HUDEP-2 (cell line): ENCODE data around the gene DUSP9.

ENCODE experiments used
- DNase-seq, 76 experiments: peaks; one replicate each; lab custom pipeline; 2025; ENCODE audit not compliant: unreplicated experiment in 76 of 76; lab: John Stamatoyannopoulos, UW

The DUSP9 gene

DNA sequence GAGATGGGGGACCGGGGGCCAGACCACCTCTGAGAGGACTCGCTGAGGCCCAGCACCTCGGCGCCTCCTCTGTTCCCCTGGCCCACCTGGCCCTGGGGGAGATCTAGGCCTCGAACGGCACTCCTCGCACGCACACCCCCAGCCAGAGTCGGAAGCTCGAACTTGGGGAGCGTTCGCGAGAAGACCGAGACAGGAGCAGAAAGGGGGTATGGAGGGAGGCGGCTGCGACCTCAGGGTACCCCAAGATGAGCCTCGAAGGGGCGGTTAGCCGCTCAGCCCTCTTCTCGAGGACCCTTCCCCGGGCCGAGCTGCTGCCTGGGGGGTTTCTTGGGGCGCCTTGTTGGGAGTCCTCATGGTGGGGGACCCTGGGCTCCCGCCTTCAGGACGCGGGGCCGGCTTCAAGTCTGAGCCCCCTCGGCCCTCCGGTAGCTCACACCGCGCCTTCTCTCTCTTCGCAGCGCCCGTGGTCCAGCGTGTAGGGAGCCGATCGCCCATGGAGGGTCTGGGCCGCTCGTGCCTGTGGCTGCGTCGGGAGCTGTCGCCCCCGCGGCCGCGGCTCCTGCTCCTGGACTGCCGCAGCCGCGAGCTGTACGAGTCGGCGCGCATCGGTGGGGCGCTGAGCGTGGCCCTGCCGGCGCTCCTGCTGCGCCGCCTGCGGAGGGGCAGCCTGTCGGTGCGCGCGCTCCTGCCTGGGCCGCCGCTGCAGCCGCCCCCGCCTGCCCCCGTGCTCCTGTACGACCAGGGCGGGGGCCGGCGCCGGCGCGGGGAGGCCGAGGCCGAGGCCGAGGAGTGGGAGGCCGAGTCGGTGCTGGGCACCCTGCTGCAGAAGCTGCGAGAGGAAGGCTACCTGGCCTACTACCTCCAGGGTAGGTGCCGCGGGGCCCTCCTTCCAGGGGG is 706 bp downstream of the DUSP9 start:
- DNase-seq = no peak

GRCh38 chrX:153648358-153649177 is 1.6 kb downstream of the DUSP9 start:
- DNase-seq = no peak

DNA sequence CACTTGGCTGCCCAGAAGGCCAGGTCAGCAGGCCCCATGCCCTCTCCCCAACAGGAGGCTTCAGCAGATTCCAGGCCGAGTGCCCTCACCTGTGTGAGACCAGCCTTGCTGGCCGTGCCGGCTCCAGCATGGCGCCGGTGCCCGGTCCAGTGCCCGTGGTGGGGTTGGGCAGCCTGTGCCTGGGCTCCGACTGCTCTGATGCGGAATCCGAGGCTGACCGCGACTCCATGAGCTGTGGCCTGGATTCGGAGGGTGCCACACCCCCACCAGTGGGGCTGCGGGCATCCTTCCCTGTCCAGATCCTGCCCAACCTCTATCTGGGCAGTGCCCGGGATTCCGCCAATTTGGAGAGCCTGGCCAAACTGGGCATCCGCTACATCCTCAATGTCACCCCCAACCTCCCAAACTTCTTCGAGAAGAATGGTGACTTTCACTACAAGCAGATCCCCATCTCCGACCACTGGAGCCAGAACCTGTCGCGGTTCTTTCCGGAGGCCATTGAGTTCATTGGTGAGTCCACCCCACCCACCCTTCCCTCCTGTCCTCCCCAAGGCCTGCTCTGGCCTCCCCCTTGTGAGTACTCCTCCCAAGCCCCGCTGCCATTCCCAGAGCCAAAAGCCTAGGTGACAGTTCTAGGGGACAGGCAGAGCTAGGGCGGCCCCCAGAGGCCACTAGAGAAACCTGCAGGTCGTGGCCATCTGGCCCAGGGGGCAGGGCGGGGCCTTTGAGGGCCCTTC is 2.3 kb downstream of the DUSP9 start:
- DNase-seq = peak in 30 of 76 experiments; percentile 0 to 44 (median 10)

- DNase-seq = no peak
These were observed 3.1 kb downstream of the DUSP9 start for GRCh38 chrX:153649915-153650782.

GRCh38 chrX:153650959-153651358 is 4.0 kb downstream of the DUSP9 start:
- no peak for DNase-seq

- peak in 5 of 76 experiments; percentile 2 to 15 (median 3) for DNase-seq
These were observed 4.6 kb downstream of the DUSP9 start for GRCh38 chrX:153651540-153652079.

GRCh38 chrX:153653556-153653955 is 6.6 kb downstream of the DUSP9 start:
- DNase-seq = no peak

DNA sequence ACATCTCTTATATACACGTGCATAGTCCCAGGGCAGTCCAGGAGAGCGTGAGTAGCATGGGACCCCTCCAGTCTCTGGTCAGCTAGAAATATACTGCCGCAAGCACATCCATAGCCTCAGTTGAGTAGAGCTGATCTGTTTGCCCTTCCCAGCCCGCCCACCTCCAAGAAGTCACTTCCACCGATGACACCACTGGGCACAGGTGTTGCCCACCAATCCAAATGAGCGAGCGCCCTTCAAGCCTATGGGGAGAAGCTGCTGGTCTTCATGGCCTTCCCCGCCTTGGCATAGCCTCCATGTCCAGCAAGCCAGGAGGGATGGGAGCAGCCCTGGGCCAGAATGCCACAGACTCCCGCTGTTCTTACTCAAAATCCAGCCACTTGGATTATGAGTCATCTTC is 10.2 kb downstream of the DUSP9 start:
- no peak for DNase-seq

DNA sequence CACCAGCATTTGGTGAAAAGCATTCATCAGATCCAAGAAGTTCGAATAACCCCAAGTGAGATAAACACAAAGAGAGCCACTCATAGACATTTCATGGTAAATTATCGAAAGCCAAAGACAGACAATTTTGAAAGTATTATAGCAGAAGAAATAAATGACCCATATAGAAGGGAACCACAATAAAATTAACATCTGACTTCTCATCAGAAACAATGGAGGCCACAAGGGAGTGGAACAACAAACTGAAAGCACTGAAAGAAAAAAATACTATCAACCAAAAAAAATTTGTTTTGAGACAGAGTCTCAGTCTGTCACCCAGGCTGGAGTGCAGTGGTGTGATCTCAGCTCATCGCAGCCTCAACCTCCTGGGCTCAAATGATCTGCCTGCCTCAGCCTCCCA is 12.3 kb downstream of the DUSP9 start:
- DNase-seq = no peak

- peak in 35 of 76 experiments; percentile 1 to 40 (median 17) for DNase-seq
These were observed 15.3 kb downstream of the DUSP9 start for GRCh38 chrX:153662266-153662665.

- no peak for DNase-seq
These were observed 18.8 kb downstream of the DUSP9 start for GRCh38 chrX:153665726-153666306.

- no peak for DNase-seq
These were observed 20.4 kb downstream of the DUSP9 start for GRCh38 chrX:153667281-153667955.

GRCh38 chrX:153667956-153668396 is 21.0 kb downstream of the DUSP9 start:
- peak in 68 of 76 experiments; percentile 1 to 75 (median 54) for DNase-seq

DNA sequence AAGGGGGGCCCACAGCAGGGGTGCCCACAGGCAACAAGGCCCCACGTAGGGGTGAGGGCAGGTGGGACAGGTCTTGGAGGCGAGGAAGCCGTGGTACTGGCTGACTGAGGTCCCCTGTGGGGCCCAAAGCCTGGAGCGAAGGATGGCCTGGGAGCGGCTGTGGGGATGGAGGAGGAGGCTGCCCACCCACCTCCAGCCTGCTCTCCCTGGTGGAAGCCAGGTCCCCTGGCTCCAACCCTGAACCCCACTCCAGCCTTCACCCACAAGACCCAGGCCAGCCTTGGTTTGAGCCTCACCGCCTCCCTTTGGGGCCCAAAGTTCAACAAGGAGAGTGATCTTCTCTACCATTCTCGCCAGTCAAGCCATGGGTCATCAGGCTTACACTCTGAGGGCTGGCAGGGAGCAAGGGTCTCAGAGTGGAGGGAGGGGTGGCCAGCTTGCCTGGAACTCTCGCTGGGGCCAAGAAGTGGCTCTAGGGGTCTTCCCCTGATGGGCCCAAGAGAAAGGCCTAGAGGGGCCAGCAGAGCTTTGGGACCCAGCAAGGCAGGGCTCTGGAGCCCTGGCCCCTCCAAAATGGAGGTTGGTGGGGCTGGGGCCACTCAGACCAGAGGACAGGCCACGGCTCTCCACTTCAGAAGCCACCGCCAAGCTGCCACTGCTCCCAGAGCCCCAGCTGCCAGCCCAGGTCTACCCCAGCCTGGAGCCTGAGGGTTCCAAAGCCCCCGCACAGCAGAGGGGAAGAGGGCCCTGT is 21.6 kb downstream of the DUSP9 start:
- DNase-seq = no peak

DNA sequence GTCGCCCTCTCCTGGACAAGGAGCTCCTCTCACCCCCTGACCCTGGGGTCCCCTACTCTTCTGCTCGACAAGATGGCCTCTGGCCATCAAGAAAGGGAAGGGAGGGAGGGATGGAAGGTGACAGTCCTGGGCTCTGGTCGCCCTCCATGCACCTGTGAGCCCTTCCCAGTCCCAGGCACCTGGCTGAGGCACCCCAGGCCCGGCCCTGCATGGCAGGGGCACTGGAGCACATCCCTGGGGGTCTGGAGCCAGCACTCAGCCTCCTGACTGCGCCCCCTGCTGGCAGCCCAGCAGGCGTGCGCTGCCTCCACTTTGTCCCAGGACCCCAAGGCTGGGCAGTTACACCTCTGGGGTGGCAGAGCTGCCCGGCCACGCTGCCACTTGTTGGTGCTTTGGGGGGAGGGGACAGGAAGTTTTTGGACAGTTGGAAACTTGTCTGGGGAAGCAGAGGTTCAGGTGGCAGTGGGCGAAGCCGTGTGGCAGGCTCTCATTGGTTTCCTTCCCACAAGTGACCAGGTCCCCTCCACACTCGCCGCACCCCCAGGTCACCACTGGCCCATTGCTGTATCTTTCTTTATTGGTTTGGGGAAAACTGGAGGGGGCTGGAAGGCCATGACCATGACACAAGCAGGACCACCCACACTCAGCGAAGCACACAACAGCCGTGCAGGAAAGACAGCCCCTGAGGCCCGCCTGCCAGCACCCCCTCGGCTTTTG is 22.3 kb downstream of the DUSP9 start:
- peak in 13 of 76 experiments; percentile 0 to 20 (median 6) for DNase-seq

DNA sequence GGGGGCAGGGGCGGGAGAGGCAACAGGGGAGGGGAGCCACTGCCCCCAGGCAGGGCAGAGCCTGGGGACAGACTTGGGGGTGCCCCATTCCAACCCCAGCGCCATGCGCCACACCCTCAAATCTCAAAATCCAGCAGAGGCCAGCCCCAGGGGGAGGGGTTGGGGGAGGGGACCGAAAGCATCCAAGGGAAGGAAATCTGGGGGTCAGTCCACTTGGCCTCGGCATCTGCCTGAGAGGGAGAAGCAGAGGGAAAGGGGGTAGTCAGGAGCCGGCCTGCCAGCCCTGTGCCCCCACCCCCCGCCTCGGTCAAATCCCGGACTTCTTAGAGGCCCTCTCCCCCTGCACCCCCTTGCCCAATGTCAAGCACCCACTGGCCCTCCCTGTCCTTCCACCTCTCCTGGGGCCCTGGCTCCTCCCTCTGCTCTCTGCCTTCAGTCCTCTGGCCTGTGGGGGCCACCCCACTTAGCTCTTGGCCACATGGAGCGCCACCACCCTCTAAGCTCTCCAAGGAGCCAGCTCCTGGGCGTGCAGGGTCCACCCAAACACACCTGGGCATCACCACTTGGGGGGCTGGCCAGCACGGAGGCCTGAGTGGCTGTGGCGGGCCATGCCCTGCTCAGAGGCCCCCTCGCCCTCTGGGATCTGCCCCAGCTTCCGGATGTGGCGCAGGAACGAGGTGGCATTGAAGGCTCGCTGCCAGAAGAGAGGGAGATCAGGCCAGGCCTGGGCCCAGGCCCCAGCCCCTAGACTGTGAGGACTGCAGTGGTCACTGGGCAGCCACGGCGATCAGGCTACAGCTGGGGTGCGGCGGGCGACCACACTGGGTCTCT is 23.1 kb downstream of the DUSP9 start:
- no peak for DNase-seq
